ENCODE measurements around the gene TCF4. TPM values are rescaled to one million over a fixed set of nuclear protein-coding genes. Genes with fewer than 3 reads are reported as not detected.

TCF4 gene
- total RNA-seq, 5 donors from 2014 or later (not counting 1 experiment from before 2014, with no cell fraction given) = 2.6 to 11.0 (median 6.6) TPM

- ChIA-PET CTCF (no interaction called here), POLR2A (interaction anchor here in 1 of 2 donors (0.6 kb wide), 1 partner anchor 272 kb away, joined by 5 read pairs; no protein-coding TSS in a partner anchor)
- no peaks in the 10 kb centered on the region for H3K4me1 Mint-ChIP-seq
Observed at GRCh38 chr18:55570966-55571365, 17.0 kb downstream of the TCF4 start.

DNA sequence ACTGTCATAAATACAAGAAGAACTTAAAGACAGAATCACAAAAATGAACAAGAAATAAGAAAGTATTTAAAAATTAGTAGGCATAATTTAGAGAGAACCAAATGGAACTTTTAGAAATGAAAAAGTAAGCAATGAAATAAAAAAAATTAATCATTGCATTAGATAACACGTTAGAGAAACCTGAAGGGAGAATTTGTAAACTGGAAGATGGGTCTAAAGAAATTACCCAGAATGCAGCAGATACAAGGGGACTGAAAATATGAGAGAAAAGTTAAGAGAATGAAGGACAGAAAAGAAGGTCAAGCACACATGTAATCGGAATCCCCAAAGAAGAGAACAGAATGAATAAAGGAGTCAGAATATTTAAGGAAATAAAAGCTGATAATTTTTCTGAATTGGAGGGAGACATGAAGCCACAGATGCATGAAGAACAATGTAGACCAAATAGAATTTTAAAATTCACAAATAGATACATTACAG is 21.5 kb downstream of the TCF4 start:
- Mint-ChIP-seq H3K36me3 (no peaks in the 10 kb centered on the region), H3K9me3 (peaks cover 0 to 11% (median 0%) of the 10 kb centered on the region in 3 donors), H3K27me3 (peaks cover 0 to 3% of the 10 kb centered on the region in 2 donors), H3K4me1 (no peaks in the 10 kb centered on the region), H3K4me3 (no peak overlapping the region), H3K27ac (no peak overlapping the region)
- Histone ChIP-seq H3K27ac (ENCODE audit: low read length) (no peak overlapping the region), H3K9me3 (no peaks in the 10 kb centered on the region), H3K4me3 (ENCODE audit: control insufficient read depth in 1 of 2, extremely low read depth in 1 of 2, low read length in 1 of 2) (no peak overlapping the region), H3K27me3 (replicated peaks in 1 of 2; ENCODE audit: control insufficient read depth in 2 of 2, extremely low read depth in 1 of 2, insufficient read depth in 2 of 2, low read length in 1 of 2) (no peaks in the 10 kb centered on the region), H3K36me3 (ENCODE audit: control insufficient read depth in 2 of 2, extremely low read depth in 1 of 2, insufficient read depth in 1 of 2, low read length in 1 of 2) (no peaks in the 10 kb centered on the region), H3K4me1 (ENCODE audit: control insufficient read depth in 1 of 2, extremely low read depth in 1 of 2, insufficient read depth in 2 of 2, low read length in 2 of 2) (no peaks in the 10 kb centered on the region)
- ATAC-seq (replicated peaks in 1 of 4) = no peak
- POLR2A ChIA-PET = no interaction called here
- DNase-seq = no peak
- WGBS (ENCODE audit: insufficient coverage) = no CpG with 5 or more reads among the region's 2 CpGs
- CTCF ChIA-PET = no interaction called here

More at GRCh38 chr18:55570966-55571365, 17.0 kb downstream of the TCF4 start:
- Histone ChIP-seq H3K4me1 (ENCODE audit: control insufficient read depth in 1 of 2, extremely low read depth in 1 of 2, insufficient read depth in 2 of 2, low read length in 2 of 2) (no peaks in the 10 kb centered on the region), H3K36me3 (ENCODE audit: control insufficient read depth in 2 of 2, extremely low read depth in 1 of 2, insufficient read depth in 1 of 2, low read length in 1 of 2) (no peaks in the 10 kb centered on the region), H3K4me3 (ENCODE audit: control insufficient read depth in 1 of 2, extremely low read depth in 1 of 2, low read length in 1 of 2) (no peak overlapping the region), H3K27me3 (replicated peaks in 1 of 2; ENCODE audit: control insufficient read depth in 2 of 2, extremely low read depth in 1 of 2, insufficient read depth in 2 of 2, low read length in 1 of 2) (no peaks in the 10 kb centered on the region), H3K9me3 (no peaks in the 10 kb centered on the region), H3K27ac (ENCODE audit: low read length) (no peak overlapping the region)
- Mint-ChIP-seq H3K27me3 (peaks cover 0 to 7% of the 10 kb centered on the region in 2 donors), H3K4me3 (no peak overlapping the region), H3K27ac (no peak overlapping the region), H3K36me3 (no peaks in the 10 kb centered on the region), H3K9me3 (peaks cover 0 to 8% (median 0%) of the 10 kb centered on the region in 3 donors)
- no peak for ATAC-seq (replicated peaks in 1 of 4)
- DNase-seq = no peak

- Mint-ChIP-seq H3K27ac (no peak overlapping the region), H3K4me1 (no peaks in the 10 kb centered on the region), H3K27me3 (no peaks in the 10 kb centered on the region), H3K36me3 (no peaks in the 10 kb centered on the region), H3K9me3 (peaks cover 0 to 4% (median 0%) of the 10 kb centered on the region in 3 donors), H3K4me3 (no peak overlapping the region)
- no peaks in the 10 kb centered on the region for H3K27me3 ChIP-seq (replicated peaks in 1 of 2; ENCODE audit: control insufficient read depth in 2 of 2, extremely low read depth in 1 of 2, insufficient read depth in 2 of 2, low read length in 1 of 2)
- no peak overlapping the region for H3K27ac ChIP-seq (ENCODE audit: low read length)
- no peaks in the 10 kb centered on the region for H3K9me3 ChIP-seq
- H3K36me3 ChIP-seq (ENCODE audit: control insufficient read depth in 2 of 2, extremely low read depth in 1 of 2, insufficient read depth in 1 of 2, low read length in 1 of 2) = no peaks in the 10 kb centered on the region
- no CpG with 5 or more reads among the region's 2 CpGs for WGBS (ENCODE audit: insufficient coverage)
- no peak for DNase-seq
- ChIA-PET POLR2A (no interaction called here), CTCF (interaction anchor here (0.6 to 0.7 kb wide), 2 partner anchors 20 to 28 kb away, joined by 3 to 4 read pairs; no protein-coding TSS in a partner anchor)
- no peak for ATAC-seq (replicated peaks in 1 of 4)
- no peaks in the 10 kb centered on the region for H3K4me1 ChIP-seq (ENCODE audit: control insufficient read depth in 1 of 2, extremely low read depth in 1 of 2, insufficient read depth in 2 of 2, low read length in 2 of 2)
- H3K4me3 ChIP-seq (ENCODE audit: control insufficient read depth in 1 of 2, extremely low read depth in 1 of 2, low read length in 1 of 2) = no peak overlapping the region
Observed at GRCh38 chr18:55559739-55560138, 28.3 kb downstream of the TCF4 start.

GRCh38 chr18:55557211-55557610 is 30.8 kb downstream of the TCF4 start:
- H3K27ac Mint-ChIP-seq = no peak overlapping the region
- no CpG with 5 or more reads among the region's 1 CpG for WGBS (ENCODE audit: insufficient coverage)
- Histone ChIP-seq H3K27ac (ENCODE audit: low read length) (no peak overlapping the region), H3K9me3 (no peaks in the 10 kb centered on the region), H3K36me3 (ENCODE audit: control insufficient read depth in 2 of 2, extremely low read depth in 1 of 2, insufficient read depth in 1 of 2, low read length in 1 of 2) (no peaks in the 10 kb centered on the region), H3K27me3 (replicated peaks in 1 of 2; ENCODE audit: control insufficient read depth in 2 of 2, extremely low read depth in 1 of 2, insufficient read depth in 2 of 2, low read length in 1 of 2) (no peaks in the 10 kb centered on the region), H3K4me3 (ENCODE audit: control insufficient read depth in 1 of 2, extremely low read depth in 1 of 2, low read length in 1 of 2) (no peak overlapping the region), H3K4me1 (ENCODE audit: control insufficient read depth in 1 of 2, extremely low read depth in 1 of 2, insufficient read depth in 2 of 2, low read length in 2 of 2) (no peaks in the 10 kb centered on the region)
- no peaks in the 10 kb centered on the region for H3K36me3 Mint-ChIP-seq
- H3K27me3 Mint-ChIP-seq = peaks cover 0 to 4% of the 10 kb centered on the region in 2 donors
- H3K9me3 Mint-ChIP-seq = no peaks in the 10 kb centered on the region
- POLR2A ChIA-PET = no interaction called here
- ATAC-seq (replicated peaks in 1 of 4) (no peak), DNase-seq (no peak)
- H3K4me1 Mint-ChIP-seq = no peaks in the 10 kb centered on the region
- CTCF ChIA-PET = no interaction called here
- H3K4me3 Mint-ChIP-seq = no peak overlapping the region

DNA sequence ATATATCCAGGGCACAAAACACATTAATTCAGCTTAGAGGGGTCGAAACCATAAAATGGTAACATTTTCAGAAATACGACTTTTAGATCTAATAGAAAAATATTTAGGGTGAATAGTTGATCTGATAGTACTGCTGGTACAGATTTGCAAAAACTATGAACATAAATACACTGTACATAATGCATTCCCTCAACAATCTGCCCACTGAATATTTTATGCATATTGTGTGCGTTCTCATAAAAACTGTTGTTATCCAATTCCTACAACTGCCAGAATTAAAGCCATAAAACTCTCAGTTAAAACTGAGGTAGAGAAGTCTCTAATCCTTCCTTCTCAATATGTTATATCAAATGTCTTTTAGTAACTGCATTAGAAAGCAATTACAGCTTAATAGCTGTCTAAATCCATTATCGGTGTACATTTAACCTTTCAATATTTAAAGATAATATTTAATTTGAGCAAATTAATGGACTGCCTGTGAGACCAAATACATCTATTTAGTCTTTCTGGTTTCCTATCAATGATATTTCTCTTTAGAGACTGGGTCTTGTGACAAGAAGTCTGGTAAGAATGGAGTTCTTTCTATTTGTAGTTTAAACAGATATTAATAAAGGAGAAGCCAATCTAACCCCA is 32.5 kb downstream of the TCF4 start:
- Mint-ChIP-seq H3K36me3 (no peaks in the 10 kb centered on the region), H3K27ac (no peak overlapping the region), H3K9me3 (no peaks in the 10 kb centered on the region), H3K4me1 (no peaks in the 10 kb centered on the region), H3K4me3 (no peak overlapping the region), H3K27me3 (peaks cover 0 to 4% of the 10 kb centered on the region in 2 donors)
- POLR2A ChIA-PET = no interaction called here
- WGBS (ENCODE audit: insufficient coverage) = no CpG with 5 or more reads among the region's 4 CpGs
- H3K9me3 ChIP-seq = no peaks in the 10 kb centered on the region
- no peaks in the 10 kb centered on the region for H3K36me3 ChIP-seq (ENCODE audit: control insufficient read depth in 2 of 2, extremely low read depth in 1 of 2, insufficient read depth in 1 of 2, low read length in 1 of 2)
- DNase-seq = no peak
- no peaks in the 10 kb centered on the region for H3K27me3 ChIP-seq (replicated peaks in 1 of 2; ENCODE audit: control insufficient read depth in 2 of 2, extremely low read depth in 1 of 2, insufficient read depth in 2 of 2, low read length in 1 of 2)
- no peak overlapping the region for H3K27ac ChIP-seq (ENCODE audit: low read length)
- no peak overlapping the region for H3K4me3 ChIP-seq (ENCODE audit: control insufficient read depth in 1 of 2, extremely low read depth in 1 of 2, low read length in 1 of 2)
- CTCF ChIA-PET = no interaction called here
- no peaks in the 10 kb centered on the region for H3K4me1 ChIP-seq (ENCODE audit: control insufficient read depth in 1 of 2, extremely low read depth in 1 of 2, insufficient read depth in 2 of 2, low read length in 2 of 2)
- ATAC-seq (replicated peaks in 1 of 4) = no peak

GRCh38 chr18:55552526-55553189 is 35.3 kb downstream of the TCF4 start:
- Histone ChIP-seq H3K27ac (ENCODE audit: low read length) (no peak overlapping the region), H3K4me3 (ENCODE audit: control insufficient read depth in 1 of 2, extremely low read depth in 1 of 2, low read length in 1 of 2) (no peak overlapping the region), H3K4me1 (ENCODE audit: control insufficient read depth in 1 of 2, extremely low read depth in 1 of 2, insufficient read depth in 2 of 2, low read length in 2 of 2) (no peaks in the 10 kb centered on the region), H3K27me3 (replicated peaks in 1 of 2; ENCODE audit: control insufficient read depth in 2 of 2, extremely low read depth in 1 of 2, insufficient read depth in 2 of 2, low read length in 1 of 2) (no peaks in the 10 kb centered on the region), H3K9me3 (no peaks in the 10 kb centered on the region), H3K36me3 (ENCODE audit: control insufficient read depth in 2 of 2, extremely low read depth in 1 of 2, insufficient read depth in 1 of 2, low read length in 1 of 2) (no peaks in the 10 kb centered on the region)
- POLR2A ChIA-PET = no interaction called here
- CTCF ChIA-PET = no interaction called here
- Mint-ChIP-seq H3K36me3 (no peaks in the 10 kb centered on the region), H3K27me3 (peaks cover 0 to 4% of the 10 kb centered on the region in 2 donors), H3K27ac (no peak overlapping the region), H3K4me1 (no peaks in the 10 kb centered on the region), H3K4me3 (no peak overlapping the region), H3K9me3 (no peaks in the 10 kb centered on the region)
- ATAC-seq (replicated peaks in 1 of 4) (no peak), DNase-seq (no peak)
- 61% methylated on average over 4 of the region's 11 CpGs for WGBS (ENCODE audit: insufficient coverage)

All from T-cell (primary cell).